Measurements from ENCODE around the gene RUBCN.
A peak's percentile ranks its signal among the peaks of the same experiment; 100 is the strongest.
"Not testable (repeated sequence)": the region's sequence is repeated elsewhere in the genome, so short reads cannot be mapped to it uniquely, and the experiment has no call there.

RUBCN gene

GRCh38 chr3:197647191-197647590, 89.5 kb downstream of the RUBCN start:
- H3K27me3 ChIP-seq (ENCODE audit: control insufficient read depth, low read length); H3K79me2 ChIP-seq (ENCODE audit: control insufficient read depth, low read length): not testable (repeated sequence)

GRCh38 chr3:197646294-197646693, 90.4 kb downstream of the RUBCN start:
- not testable (repeated sequence) for H4K20me1 ChIP-seq (ENCODE audit: control insufficient read depth, insufficient read depth, low read depth, low read length); H3K4me1 ChIP-seq (ENCODE audit: control insufficient read depth, low read length); H3K9me2 ChIP-seq (replicated peaks; ENCODE audit: control insufficient read depth, low read length); H3K9me3 ChIP-seq (ENCODE audit: control insufficient read depth, insufficient read depth, low read length); H3F3A ChIP-seq (ENCODE audit: control insufficient read depth, insufficient read depth); H3K4me2 ChIP-seq (ENCODE audit: low read length); H3K79me2 ChIP-seq (ENCODE audit: control insufficient read depth, low read length); H3K36me3 ChIP-seq (ENCODE audit: control insufficient read depth, low read length); H3K27ac ChIP-seq (ENCODE audit: low read depth, low read length); H3K4me3 ChIP-seq (ENCODE audit: low read length); H3K27me3 ChIP-seq (ENCODE audit: control insufficient read depth, low read length)

More at GRCh38 chr3:197647191-197647590, 89.5 kb downstream of the RUBCN start:
- H3K9me2 ChIP-seq (replicated peaks; ENCODE audit: control insufficient read depth, low read length); H3K4me1 ChIP-seq (ENCODE audit: control insufficient read depth, low read length); H3K27ac ChIP-seq (ENCODE audit: low read depth, low read length); H3K4me3 ChIP-seq (ENCODE audit: low read length); H3K9me3 ChIP-seq (ENCODE audit: control insufficient read depth, insufficient read depth, low read length); H3K36me3 ChIP-seq (ENCODE audit: control insufficient read depth, low read length); H4K20me1 ChIP-seq (ENCODE audit: control insufficient read depth, insufficient read depth, low read depth, low read length); H3K4me2 ChIP-seq (ENCODE audit: low read length); H3F3A ChIP-seq (ENCODE audit: control insufficient read depth, insufficient read depth): not testable (repeated sequence)

GRCh38 chr3:197637556-197637955, 99.1 kb downstream of the RUBCN start:
- H3K27me3 ChIP-seq (ENCODE audit: control insufficient read depth, low read length); H3K4me2 ChIP-seq (ENCODE audit: low read length); H3K4me1 ChIP-seq (ENCODE audit: control insufficient read depth, low read length); H3K36me3 ChIP-seq (ENCODE audit: control insufficient read depth, low read length); H3K4me3 ChIP-seq (ENCODE audit: low read length); H4K20me1 ChIP-seq (ENCODE audit: control insufficient read depth, insufficient read depth, low read depth, low read length); H3F3A ChIP-seq (ENCODE audit: control insufficient read depth, insufficient read depth); H3K9me3 ChIP-seq (ENCODE audit: control insufficient read depth, insufficient read depth, low read length); H3K9me2 ChIP-seq (replicated peaks; ENCODE audit: control insufficient read depth, low read length); H3K79me2 ChIP-seq (ENCODE audit: control insufficient read depth, low read length); H3K27ac ChIP-seq (ENCODE audit: low read depth, low read length): not testable (repeated sequence)

GRCh38 chr3:197631989-197632388, 104.7 kb downstream of the RUBCN start:
- not testable (repeated sequence) for H3K4me3 ChIP-seq (ENCODE audit: low read length); H3K4me2 ChIP-seq (ENCODE audit: low read length); H4K20me1 ChIP-seq (ENCODE audit: control insufficient read depth, insufficient read depth, low read depth, low read length); H3K27ac ChIP-seq (ENCODE audit: low read depth, low read length); H3K9me3 ChIP-seq (ENCODE audit: control insufficient read depth, insufficient read depth, low read length); H3K27me3 ChIP-seq (ENCODE audit: control insufficient read depth, low read length); H3K4me1 ChIP-seq (ENCODE audit: control insufficient read depth, low read length); H3K9me2 ChIP-seq (replicated peaks; ENCODE audit: control insufficient read depth, low read length); H3F3A ChIP-seq (ENCODE audit: control insufficient read depth, insufficient read depth); H3K36me3 ChIP-seq (ENCODE audit: control insufficient read depth, low read length); H3K79me2 ChIP-seq (ENCODE audit: control insufficient read depth, low read length)

GRCh38 chr3:197630766-197631165, 105.9 kb downstream of the RUBCN start:
- H3K9me2 ChIP-seq (replicated peaks; ENCODE audit: control insufficient read depth, low read length); H3K79me2 ChIP-seq (ENCODE audit: control insufficient read depth, low read length); H4K20me1 ChIP-seq (ENCODE audit: control insufficient read depth, insufficient read depth, low read depth, low read length); H3K4me3 ChIP-seq (ENCODE audit: low read length); H3K27me3 ChIP-seq (ENCODE audit: control insufficient read depth, low read length); H3K4me2 ChIP-seq (ENCODE audit: low read length); H3K4me1 ChIP-seq (ENCODE audit: control insufficient read depth, low read length); H3K9me3 ChIP-seq (ENCODE audit: control insufficient read depth, insufficient read depth, low read length); H3K36me3 ChIP-seq (ENCODE audit: control insufficient read depth, low read length); H3F3A ChIP-seq (ENCODE audit: control insufficient read depth, insufficient read depth); H3K27ac ChIP-seq (ENCODE audit: low read depth, low read length): not testable (repeated sequence)

GRCh38 chr3:197629286-197629685, 107.4 kb downstream of the RUBCN start:
- not testable (repeated sequence) for H3K4me3 ChIP-seq (ENCODE audit: low read length); H4K20me1 ChIP-seq (ENCODE audit: control insufficient read depth, insufficient read depth, low read depth, low read length); H3K36me3 ChIP-seq (ENCODE audit: control insufficient read depth, low read length); H3K27me3 ChIP-seq (ENCODE audit: control insufficient read depth, low read length); H3F3A ChIP-seq (ENCODE audit: control insufficient read depth, insufficient read depth); H3K27ac ChIP-seq (ENCODE audit: low read depth, low read length); H3K4me1 ChIP-seq (ENCODE audit: control insufficient read depth, low read length); H3K4me2 ChIP-seq (ENCODE audit: low read length); H3K9me3 ChIP-seq (ENCODE audit: control insufficient read depth, insufficient read depth, low read length); H3K9me2 ChIP-seq (replicated peaks; ENCODE audit: control insufficient read depth, low read length)
- H3K79me2 ChIP-seq (ENCODE audit: control insufficient read depth, low read length) = peaks cover 14% of the 10 kb centered on the region

GRCh38 chr3:197627772-197628523, 108.8 kb downstream of the RUBCN start:
- H3K27ac ChIP-seq (ENCODE audit: low read depth, low read length); H3K9me2 ChIP-seq (replicated peaks; ENCODE audit: control insufficient read depth, low read length); H3K27me3 ChIP-seq (ENCODE audit: control insufficient read depth, low read length); H4K20me1 ChIP-seq (ENCODE audit: control insufficient read depth, insufficient read depth, low read depth, low read length); H3F3A ChIP-seq (ENCODE audit: control insufficient read depth, insufficient read depth); H3K4me1 ChIP-seq (ENCODE audit: control insufficient read depth, low read length); H3K9me3 ChIP-seq (ENCODE audit: control insufficient read depth, insufficient read depth, low read length); H3K36me3 ChIP-seq (ENCODE audit: control insufficient read depth, low read length): not testable (repeated sequence)
- Histone ChIP-seq H3K4me2 (ENCODE audit: low read length) (peak overlapping the region; percentile 58), H3K79me2 (ENCODE audit: control insufficient read depth, low read length) (peaks cover 16% of the 10 kb centered on the region), H3K4me3 (ENCODE audit: low read length) (peak overlapping the region; percentile 74)

GRCh38 chr3:197627158-197627771, 109.4 kb downstream of the RUBCN start:
- H3K4me1 ChIP-seq (ENCODE audit: control insufficient read depth, low read length); H3F3A ChIP-seq (ENCODE audit: control insufficient read depth, insufficient read depth); H4K20me1 ChIP-seq (ENCODE audit: control insufficient read depth, insufficient read depth, low read depth, low read length); H3K9me3 ChIP-seq (ENCODE audit: control insufficient read depth, insufficient read depth, low read length); H3K36me3 ChIP-seq (ENCODE audit: control insufficient read depth, low read length); H3K27me3 ChIP-seq (ENCODE audit: control insufficient read depth, low read length); H3K9me2 ChIP-seq (replicated peaks; ENCODE audit: control insufficient read depth, low read length); H3K27ac ChIP-seq (ENCODE audit: low read depth, low read length): not testable (repeated sequence)
- Histone ChIP-seq H3K4me3 (ENCODE audit: low read length) (peak overlapping the region; percentile 74), H3K4me2 (ENCODE audit: low read length) (peak overlapping the region; percentile 31; the same call in 1 of the 2 replicates), H3K79me2 (ENCODE audit: control insufficient read depth, low read length) (peaks cover 16% of the 10 kb centered on the region)

Data from DOHH2 (cell line).